Middle frontal gyrus (tissue), 1 donor: ENCODE data around the gene RASGRF2.

Source experiments
- DNase-seq: peaks from one replicate; pipeline ENCODE4 v3.0.0-alpha.2; 2015; ENCODE audit warnings: low spot score; ENCODE audit errors: extremely low spot score

The RASGRF2 gene

DNA sequence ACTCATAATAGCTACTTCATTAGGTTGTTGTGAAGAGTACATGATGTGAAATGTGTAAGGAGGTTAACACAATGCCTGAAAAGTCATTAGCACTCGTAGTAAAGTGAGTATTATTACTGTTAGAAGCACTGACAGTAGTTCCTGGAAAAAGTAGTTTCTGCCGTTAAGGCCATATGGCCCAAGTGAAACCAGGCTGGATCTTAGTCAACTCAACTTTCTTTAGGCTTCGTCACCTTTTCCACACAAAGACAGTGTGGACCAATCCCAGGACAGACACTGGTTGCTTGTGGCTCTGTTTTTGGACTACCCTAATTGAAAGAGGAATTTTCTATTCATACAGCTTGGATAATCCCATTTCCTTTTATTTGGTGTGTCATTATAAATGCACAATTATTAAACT, 243.6 kb downstream of the RASGRF2 start:
- no peak for DNase-seq

DNA sequence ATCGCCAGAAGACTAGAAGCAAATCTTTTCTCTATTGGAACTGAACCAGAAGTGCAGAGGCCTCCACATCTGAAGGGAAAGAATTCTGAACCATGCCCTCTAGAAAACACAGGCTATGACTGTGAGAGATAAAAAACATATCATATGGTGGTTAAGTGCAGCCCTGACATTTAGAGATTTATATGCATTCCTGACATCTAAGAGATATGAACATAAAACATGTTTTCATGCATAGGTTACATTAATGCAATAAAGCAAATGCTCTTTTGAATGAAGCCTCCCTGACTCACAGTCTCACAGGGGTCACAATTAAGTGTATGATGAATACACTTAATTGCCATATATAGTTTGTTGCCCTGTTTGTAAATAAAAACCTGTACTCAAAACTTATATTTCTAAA, 244.0 kb downstream of the RASGRF2 start:
- no peak for DNase-seq

DNA sequence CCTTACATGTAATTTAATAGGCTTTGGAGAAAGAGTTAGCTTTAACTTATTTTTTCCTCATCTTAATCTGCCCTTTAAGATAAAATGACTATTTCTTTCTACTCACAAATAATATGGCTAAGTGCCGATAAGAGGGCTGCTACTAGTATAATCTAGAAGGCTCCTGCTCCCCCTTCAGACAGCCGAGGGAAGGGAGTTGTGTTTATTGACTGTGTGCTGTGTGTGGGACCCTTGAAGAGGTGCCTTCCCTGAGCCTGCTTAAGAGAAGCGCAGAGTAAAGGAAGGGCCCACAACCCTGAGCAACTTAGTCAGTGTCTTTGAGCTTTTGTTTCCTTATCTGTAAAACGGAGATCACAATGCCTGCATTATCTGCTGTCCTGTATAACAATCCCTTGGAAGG, 244.9 kb downstream of the RASGRF2 start:
- no peak for DNase-seq

DNA sequence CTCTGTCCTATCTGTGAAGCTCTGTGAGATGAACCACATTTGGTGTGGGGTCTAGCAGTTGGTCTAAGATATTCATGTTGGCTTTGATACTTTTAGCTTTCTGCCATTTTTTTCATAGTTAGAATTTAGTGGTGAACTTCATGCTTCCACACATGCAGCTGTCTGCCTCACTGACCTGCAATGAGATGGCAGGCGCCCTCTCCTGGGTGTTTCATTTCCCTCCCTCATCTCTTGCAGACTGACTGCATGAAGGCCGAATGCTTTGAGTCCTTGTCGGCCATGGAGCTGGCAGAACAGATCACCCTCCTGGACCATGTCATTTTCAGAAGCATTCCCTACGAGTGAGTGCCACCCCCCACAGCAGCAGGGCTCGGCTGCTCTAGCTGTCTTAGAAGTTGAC, 246.8 kb downstream of the RASGRF2 start:
- no peak for DNase-seq

DNA sequence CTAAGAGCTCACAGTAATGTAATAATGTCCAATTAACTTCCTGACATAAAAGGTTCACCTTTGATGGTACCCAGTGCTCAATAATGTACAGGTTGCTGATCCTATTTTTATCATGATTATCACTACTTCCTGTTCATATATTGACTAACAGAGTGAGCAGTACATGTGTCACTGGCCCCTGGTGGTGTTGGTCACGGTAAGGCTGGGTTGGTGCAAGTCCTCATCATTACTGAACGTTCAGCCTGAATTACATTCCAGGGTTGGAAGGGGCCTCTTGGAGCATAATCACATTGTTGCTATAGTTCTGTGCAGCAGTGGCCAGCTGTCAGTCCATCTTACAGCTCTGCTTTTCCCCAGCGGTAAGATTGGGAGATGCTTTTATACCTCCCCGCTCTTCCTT, 248.7 kb downstream of the RASGRF2 start:
- no peak for DNase-seq

DNA sequence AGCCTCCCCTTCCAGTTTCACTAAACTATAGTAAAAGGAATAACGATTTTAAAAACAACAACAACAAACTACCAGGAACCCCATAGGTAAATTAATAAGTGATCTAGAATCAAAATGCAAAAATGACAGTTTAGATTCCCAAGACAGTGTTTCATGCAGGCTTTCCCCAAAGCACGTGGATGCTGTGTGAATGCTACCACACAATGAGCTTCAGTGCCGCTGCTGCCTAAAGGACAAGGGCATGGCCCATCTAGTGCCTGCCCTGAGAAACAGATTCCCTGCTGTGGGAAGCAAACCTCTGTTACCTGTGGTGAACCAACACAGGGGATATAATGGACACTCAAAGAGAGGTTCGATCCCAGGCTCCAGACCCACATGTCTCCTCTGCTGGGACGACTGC, 249.2 kb downstream of the RASGRF2 start:
- no peak for DNase-seq

DNA sequence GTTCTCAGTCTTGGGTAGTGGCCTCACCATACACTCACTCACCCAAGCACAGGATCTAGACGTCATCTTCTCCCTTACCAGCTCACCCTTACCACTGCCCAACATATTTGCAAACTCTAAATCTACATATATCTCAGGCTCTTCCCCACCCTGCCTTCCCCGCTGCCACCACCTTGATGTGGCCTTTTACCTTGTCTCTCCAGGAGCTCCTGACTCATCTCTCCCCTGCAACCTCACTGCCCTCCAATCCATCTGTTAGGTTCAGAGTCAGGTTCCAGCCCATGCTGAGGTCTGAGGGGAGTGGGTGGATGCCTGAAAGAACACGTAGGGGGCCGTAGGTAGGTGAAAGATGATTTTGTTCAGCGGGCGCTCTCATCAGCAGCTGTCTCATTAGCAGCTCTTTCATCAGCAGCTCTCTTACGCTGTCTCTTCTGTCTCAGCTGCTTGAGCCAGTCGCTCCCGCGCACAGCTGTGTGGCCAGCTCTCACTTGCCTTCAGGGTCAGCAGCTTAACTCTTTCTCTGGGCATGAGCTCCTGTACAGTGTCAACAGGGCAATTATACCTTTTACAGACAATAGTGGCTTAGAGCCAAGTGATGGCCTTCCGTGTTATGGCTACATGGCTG, 249.8 kb downstream of the RASGRF2 start:
- DNase-seq: no peak

GRCh38 chr5:81212211-81212751, 252.1 kb downstream of the RASGRF2 start:
- DNase-seq: no peak

DNA sequence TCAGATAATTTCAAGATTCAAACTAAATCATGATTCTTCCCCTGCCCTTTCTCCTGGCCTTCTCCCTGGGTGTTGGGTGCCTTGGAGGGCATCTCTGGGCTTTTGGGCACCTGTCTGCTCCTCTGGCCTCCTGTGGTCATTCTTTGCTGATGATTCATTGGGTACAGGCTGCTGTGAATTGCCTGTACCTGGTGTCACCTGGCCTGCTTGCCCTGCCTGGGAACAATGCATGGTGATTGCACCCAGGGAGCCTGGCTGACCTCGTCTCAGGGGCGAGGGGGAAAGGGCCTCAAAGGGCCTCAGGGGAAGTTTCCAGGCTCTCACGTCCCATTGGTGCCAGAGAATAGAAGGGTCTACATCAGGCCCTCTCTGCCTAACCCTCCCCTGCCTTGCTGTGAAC, 252.9 kb downstream of the RASGRF2 start:
- no peak for DNase-seq

GRCh38 chr5:81214848-81215247, 254.7 kb downstream of the RASGRF2 start:
- DNase-seq: no peak

- DNase-seq: no peak
Observed at GRCh38 chr5:81216152-81216551, 256.0 kb downstream of the RASGRF2 start.

GRCh38 chr5:81219389-81219788, 259.2 kb downstream of the RASGRF2 start:
- DNase-seq: no peak

GRCh38 chr5:81222285-81222684, 262.1 kb downstream of the RASGRF2 start:
- DNase-seq: no peak

- DNase-seq: no peak
Observed at GRCh38 chr5:81225463-81225862, 265.3 kb downstream of the RASGRF2 start.

DNA sequence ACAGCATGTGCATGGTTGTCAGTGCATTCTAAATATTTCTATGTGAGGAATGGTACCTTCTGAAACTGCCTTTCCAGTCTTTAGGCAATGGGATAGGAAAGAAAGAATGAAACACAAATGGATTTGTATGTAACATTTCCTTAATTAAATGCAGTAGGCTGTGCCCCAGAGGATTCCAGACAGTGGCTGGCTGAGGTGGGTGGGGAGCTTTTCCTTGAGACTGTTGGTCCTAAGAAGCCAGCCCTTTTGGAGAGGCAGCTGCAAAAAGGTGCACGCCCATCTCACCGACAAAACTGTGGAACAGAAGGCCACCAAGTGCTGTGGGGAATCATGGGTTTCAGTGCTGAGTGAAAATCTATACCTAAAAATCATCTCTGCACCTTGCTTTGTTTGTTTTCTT, 266.1 kb downstream of the RASGRF2 start:
- no peak for DNase-seq

GRCh38 chr5:81226949-81227348, 266.8 kb downstream of the RASGRF2 start:
- no peak for DNase-seq

DNA sequence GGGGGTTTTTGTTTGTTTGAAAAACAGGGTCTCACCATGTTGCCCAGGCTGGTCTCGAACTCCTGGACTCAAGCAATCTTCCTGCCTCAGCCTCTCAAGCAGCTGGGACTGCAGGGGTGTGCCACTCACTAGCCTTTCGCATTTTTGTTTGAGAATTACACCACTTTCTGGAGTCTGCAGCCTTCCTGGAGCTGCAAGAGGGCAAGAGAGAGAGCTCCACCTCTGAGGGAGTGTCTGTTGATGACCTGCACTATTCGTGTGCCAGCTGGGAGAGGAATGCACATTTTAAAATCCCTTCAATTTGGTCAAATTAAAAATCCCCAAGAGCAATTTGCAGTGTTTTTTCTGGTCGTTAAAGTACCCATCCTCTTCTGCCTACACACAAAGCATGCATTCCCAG, 267.9 kb downstream of the RASGRF2 start:
- DNase-seq: no peak

- no peak for DNase-seq
Observed at GRCh38 chr5:81230416-81230815, 270.3 kb downstream of the RASGRF2 start.

DNA sequence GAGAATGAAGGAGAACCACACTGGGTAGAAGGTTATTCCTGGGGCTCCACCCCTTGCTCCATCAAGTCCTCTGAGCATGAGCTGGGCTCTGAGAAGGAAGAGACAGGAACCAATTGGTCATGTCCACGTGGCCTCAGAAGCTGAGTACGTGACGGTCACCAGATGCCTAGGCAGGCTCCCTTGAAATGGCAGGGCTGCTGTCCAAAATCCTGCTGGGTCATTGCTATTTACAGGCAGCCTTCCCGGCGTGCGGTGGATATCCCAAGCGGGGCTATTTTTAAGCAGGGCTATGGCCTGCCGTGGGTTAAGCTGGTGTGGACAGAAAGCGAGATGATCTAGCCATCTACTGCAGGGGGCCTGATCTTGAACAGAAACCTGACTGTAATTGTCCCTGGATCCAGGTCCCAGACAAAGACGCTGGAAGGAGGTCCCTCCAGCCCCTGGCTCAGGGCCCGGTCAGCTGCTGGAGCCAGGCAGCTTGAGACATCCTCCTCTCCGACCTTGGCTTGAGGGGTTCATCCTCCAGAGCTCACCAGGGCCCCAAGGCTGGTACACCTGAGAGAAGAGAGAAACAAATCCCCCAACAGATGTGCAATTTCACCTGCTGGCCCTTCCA, 272.4 kb downstream of the RASGRF2 start:
- no peak for DNase-seq

DNA sequence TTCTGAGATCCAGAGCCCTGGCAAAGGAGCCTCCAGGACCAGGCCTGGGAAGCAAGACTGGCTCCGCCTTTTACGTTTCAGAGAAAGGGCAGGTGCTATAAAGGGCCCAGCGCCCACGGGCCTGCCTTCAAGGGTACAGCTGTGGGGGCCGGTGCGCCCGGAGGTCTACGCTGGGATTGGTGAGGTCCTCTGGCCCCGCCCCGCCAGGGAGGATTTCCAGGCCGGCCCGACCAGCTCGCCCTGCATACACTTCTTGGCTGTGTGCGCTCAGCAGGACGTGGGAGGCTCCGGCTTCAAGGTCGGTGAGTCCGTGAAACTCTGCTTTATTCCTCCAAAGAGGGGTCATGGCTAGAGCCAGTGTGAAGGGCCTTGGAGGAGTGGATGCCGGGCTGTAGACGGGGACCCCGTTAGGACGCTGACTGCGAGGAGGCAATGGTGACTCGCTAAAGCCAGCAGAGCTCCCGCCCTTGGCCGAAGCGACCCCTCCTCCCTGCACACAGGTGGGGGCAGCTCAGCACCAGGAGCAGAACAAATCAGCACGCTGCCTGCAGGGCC, 273.0 kb downstream of the RASGRF2 start, which contains the start of gene CKMT2:
Gene CKMT2, plus strand, starts transcription at position 243 of the 555 bp plus-strand sequence. CDS start 17,811 bp downstream, outside the sequence.
- no peak for DNase-seq

GRCh38 chr5:81234299-81234698, 274.1 kb downstream of the RASGRF2 start:
- DNase-seq: no peak

DNA sequence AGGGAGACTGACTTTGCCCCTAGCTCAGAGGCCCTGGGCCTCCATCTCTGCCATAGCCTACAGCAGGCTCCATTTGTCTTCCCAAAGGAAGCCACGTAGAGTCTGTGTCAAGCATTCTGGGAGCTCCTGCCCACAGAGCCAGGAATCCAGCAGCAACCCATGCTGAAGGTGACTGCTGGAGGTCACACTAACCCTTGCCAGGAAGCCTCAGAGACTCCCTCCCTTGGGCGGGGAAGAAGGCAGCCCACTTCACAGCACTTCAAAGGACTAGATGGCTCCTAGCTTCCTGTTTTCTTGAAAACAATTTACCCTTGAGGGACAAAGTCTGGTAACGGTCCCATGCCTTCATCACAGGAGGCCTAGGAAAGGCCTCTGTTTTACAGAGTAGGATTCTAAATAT, 274.6 kb downstream of the RASGRF2 start:
- no peak for DNase-seq
